Endothelial cell of umbilical vein (primary cell): ENCODE data around the gene NEK6. TPM values are rescaled to one million over a fixed set of nuclear protein-coding genes. Genes with fewer than 3 reads are reported as not detected.

ENCODE experiments used
- BruUV-seq: library from RNA; stranded (reverse); fragments of 400-500 nt; replicated peaks from 2 replicates; lab custom pipeline; 2021; lab: Mats Ljungman, UMichigan
- CTCF ChIA-PET: fragments of 300-600, 350-600 bp; sonication (Branson Sonifier 250); formaldehyde crosslinking; loops from one replicate; lab custom pipeline; 2021; ENCODE audit warnings: antibody characterized with exemption, inconsistent platforms; lab: Charles Lee
- POLR2A ChIA-PET: fragments of 300-600, 350-600 bp; sonication (Branson Sonifier 250); formaldehyde crosslinking; loops from one replicate; lab custom pipeline; 2021; ENCODE audit warnings: antibody characterized with exemption, inconsistent platforms; lab: Charles Lee
- DNase-seq: peaks from one replicate; pipeline ENCODE4 v3.0.0-alpha.2; 2011; ENCODE audit warnings: low read depth, low spot score
- FAIRE-seq: peaks from 2 replicates; lab custom pipeline; 2011; peaks lifted over from hg19 to GRCh38; lab: Jason Lieb, UNC
- H2AFZ ChIP-seq: 2 replicates; pipeline ENCODE4 v1.6.0; 2012; ENCODE audit warnings: low read depth, low read length, control low read depth, inconsistent platforms
- H3K27ac ChIP-seq: 2 replicates; pipeline ENCODE4 v1.5.1; 2011; ENCODE audit warnings: low read depth, mild to moderate bottlenecking, control low read depth, low read length, moderate library complexity; ENCODE audit not compliant: insufficient read depth
- H3K27me3 ChIP-seq, 2 experiments: 2 replicates each; pipeline versions ENCODE4 v1.6.0 to v1.6.1; 2011; ENCODE audit warnings: low read length in 2 of 2, mixed read lengths in 1 of 2; ENCODE audit not compliant: control insufficient read depth in 2 of 2, insufficient read depth in 2 of 2
- H3K36me3 ChIP-seq, 2 experiments: 2 replicates in 1 of 2; 3 replicates in 1 of 2; pipeline ENCODE4 v1.5.1; 2011; ENCODE audit warnings: low read length in 2 of 2, mild to moderate bottlenecking in 1 of 2, moderate library complexity in 1 of 2; ENCODE audit not compliant: control insufficient read depth in 2 of 2, insufficient read depth in 2 of 2; ENCODE audit errors: extremely low read depth in 1 of 2
- H3K4me1 ChIP-seq: 3 replicates; pipeline ENCODE4 v1.5.1; 2011; ENCODE audit warnings: mild to moderate bottlenecking, low read length; ENCODE audit not compliant: control insufficient read depth, insufficient read depth; ENCODE audit errors: extremely low read depth
- H3K4me2 ChIP-seq: 2 replicates; pipeline ENCODE4 v1.6.1; 2011; ENCODE audit warnings: low read length, control low read depth, mixed read lengths; ENCODE audit not compliant: insufficient read depth
- H3K4me3 ChIP-seq, 3 experiments: fragments of 200-600 bp in 1 of 3; sonication (generic), shearing (Covaris generic) in 1 of 3; replicated peaks in 1 of 3; 2 replicates each; pipeline ENCODE4 v1.5.1; 2011 to 2016; ENCODE audit warnings: control low read depth in 3 of 3, low read length in 3 of 3, mild to moderate bottlenecking in 2 of 3, inconsistent platforms in 1 of 3, low read depth in 1 of 3, moderate library complexity in 1 of 3; ENCODE audit not compliant: insufficient read depth in 1 of 3
- H3K79me2 ChIP-seq: 2 replicates; pipeline ENCODE4 v1.6.0; 2012; ENCODE audit warnings: low read length, inconsistent platforms; ENCODE audit not compliant: control insufficient read depth, insufficient read depth
- H3K9ac ChIP-seq: replicated peaks from 2 replicates; pipeline ENCODE3; 2011; ENCODE audit warnings: low read length, control low read depth; ENCODE audit not compliant: insufficient read depth; ENCODE audit errors: extremely low read depth
- H3K9me1 ChIP-seq: replicated peaks from 3 replicates; pipeline ENCODE4 v1.6.0; 2011; ENCODE audit warnings: mild to moderate bottlenecking, low read length; ENCODE audit not compliant: control insufficient read depth, insufficient read depth; ENCODE audit errors: extremely low read depth
- H3K9me3 ChIP-seq: replicated peaks from 2 replicates; pipeline ENCODE4 v1.5.1; 2012; ENCODE audit warnings: low read length, inconsistent platforms; ENCODE audit not compliant: control insufficient read depth, insufficient read depth
- H4K20me1 ChIP-seq: replicated peaks from 2 replicates; pipeline ENCODE3; 2011; ENCODE audit warnings: mild to moderate bottlenecking, low read length; ENCODE audit not compliant: control insufficient read depth, insufficient read depth; ENCODE audit errors: extremely low read depth
- CTCF ChIP-seq, 2 donors: IDR thresholded peaks; 1 replicate in 1 of 2; 2 replicates in 1 of 2; pipeline ENCODE4 v1.5.1; 2011; ENCODE audit warnings: low read length in 2 of 2, mild to moderate bottlenecking in 2 of 2, moderate library complexity in 2 of 2, control low read depth in 1 of 2, inconsistent platforms in 1 of 2, low read depth in 1 of 2; ENCODE audit not compliant: insufficient read depth in 1 of 2; ENCODE audit errors: extremely low read depth in 1 of 2
- EZH2 ChIP-seq: IDR thresholded peaks from 2 replicates; pipeline ENCODE4 v1.6.1; 2012; ENCODE audit warnings: borderline replicate concordance, low read depth, mild to moderate bottlenecking, moderate library complexity, low read length, inconsistent platforms; ENCODE audit not compliant: severe bottlenecking
- FOS ChIP-seq: IDR thresholded peaks from 2 replicates; pipeline ENCODE4 v1.6.1; 2011; ENCODE audit warnings: mild to moderate bottlenecking, low read length, moderate library complexity, borderline replicate concordance; ENCODE audit not compliant: insufficient read depth
- GATA2 ChIP-seq: IDR thresholded peaks from 2 replicates; pipeline ENCODE4 v1.7.0; 2011; ENCODE audit warnings: low read depth, mild to moderate bottlenecking, moderate library complexity, mixed read lengths, low read length; ENCODE audit not compliant: insufficient read length, insufficient read depth
- JUN ChIP-seq: IDR thresholded peaks from 2 replicates; pipeline ENCODE4 v1.6.1; 2011; ENCODE audit warnings: borderline replicate concordance, low read depth; ENCODE audit not compliant: insufficient read length, insufficient read depth
- MYC ChIP-seq: IDR thresholded peaks from one replicate; pipeline ENCODE4 v1.6.1; 2011; ENCODE audit warnings: mild to moderate bottlenecking, low read depth, low read length
- POLR2A ChIP-seq: IDR thresholded peaks from 2 replicates; pipeline ENCODE4 v1.6.1; 2012; ENCODE audit warnings: low read depth, mild to moderate bottlenecking, control low read depth, low read length
- POLR2AphosphoS5 ChIP-seq: IDR thresholded peaks from 2 replicates; pipeline ENCODE4 v1.6.1; 2012; ENCODE audit warnings: low read depth, mild to moderate bottlenecking, control low read depth, low read length, moderate library complexity; ENCODE audit not compliant: insufficient read depth
- dilution Hi-C: fragments of 300-500 bp; cut with MboI; formaldehyde crosslinking; loops from one replicate; pipeline ENCODE4 v1.15.0; 2019; ENCODE audit warnings: low sequenced_read_pairs; ENCODE audit not compliant: extremely low pct_ligation_motif_present
- intact Hi-C: fragments of 100-400 bp; cut with micrococcal nuclease; formaldehyde crosslinking; loops from one replicate; pipeline ENCODE4 v1.10.0; 2022
- polyA plus RNA-seq, 4 experiments: library from polyadenylated mRNA; depleted of rRNA in 3 of 4; stranded (reverse) in 3 of 4; unstranded in 1 of 4; fragments of >200 nt; gene quantifications; 2 replicates each; pipeline versions ENCODE4 v1.2.1 to v1.2.3, GENCODE V29; 2011 to 2012; ENCODE audit warnings: missing spikeins in 1 of 4
- total RNA-seq: library from RNA; stranded (reverse); gene quantifications from 2 replicates; pipeline ENCODE4 v1.2.3, GENCODE V29; 2021
- TF ChIP-seq, protein P1 (sequence below): IDR thresholded peaks from 2 replicates; pipeline ENCODE4 v1.6.1; 2011; ENCODE audit not compliant: insufficient read depth, insufficient read length

NEK6 gene
- total and polyA plus RNA-seq, 2 donors (not counting 3 experiments of a cell fraction or from before 2014, with no cell fraction given) = 64.3 to 67.1 TPM

DNA sequence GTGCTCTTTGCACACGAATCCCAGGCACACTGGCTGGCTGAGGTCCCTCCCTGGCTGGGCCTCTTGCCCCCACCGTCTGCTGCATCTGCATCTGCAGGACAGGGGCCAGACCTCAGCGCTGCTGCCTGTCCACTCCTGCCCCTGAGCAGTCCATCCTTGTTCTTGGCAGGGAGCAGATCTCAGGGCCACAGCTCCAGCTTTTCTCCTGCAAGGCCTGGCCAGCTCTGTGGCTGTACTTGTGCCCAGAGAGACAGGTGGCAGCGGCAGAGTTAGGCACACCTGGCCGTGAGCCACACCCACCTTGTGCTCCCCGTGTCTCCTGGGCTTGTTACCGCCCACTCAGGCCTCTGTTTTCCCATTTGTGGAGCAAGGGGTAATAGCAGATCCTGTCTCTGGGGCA is 13.9 kb downstream of the NEK6 start:
- CTCF ChIA-PET = interaction anchor here (1.0 to 1.2 kb wide), 4 partner anchors 8 to 145 kb away, joined by 3 to 5 read pairs (median 4); no protein-coding TSS in a partner anchor
- intact Hi-C loops = loop anchor here (1.0 kb wide), 1 partner anchor 8 kb away; no protein-coding TSS in a partner anchor
- no peak overlapping the region for H3K27ac ChIP-seq
- no peaks in the 10 kb centered on the region for H3K9me3 ChIP-seq
- FAIRE-seq (no peak), DNase-seq (no peak)
- POLR2A ChIA-PET = no interaction called here
- no peak overlapping the region for H3K4me2 ChIP-seq
- peaks cover 39% of the 10 kb centered on the region for H3K4me1 ChIP-seq
- H4K20me1 ChIP-seq = no peaks in the 10 kb centered on the region
- dilution Hi-C loops = no loop called here
- no peak overlapping the region for H3K9ac ChIP-seq
- H3K79me2 ChIP-seq = peaks cover 95% of the 10 kb centered on the region
- H2AFZ ChIP-seq = no peak overlapping the region
- no peak for TF ChIP-seq MYC
- TF ChIP-seq POLR2A = no peak
- no peak for TF ChIP-seq EZH2
- TF ChIP-seq FOS = no peak
- no peak for TF ChIP-seq JUN
- TF ChIP-seq POLR2AphosphoS5 = no peak
- no peak for TF ChIP-seq CTCF (IDR thresholded peaks at IDR 0.05; ENCODE audit: extremely low read depth in 1 of 2, insufficient read depth in 1 of 2, low read depth in 1 of 2, low read length in 2 of 2)
- no peak for TF ChIP-seq GATA2
- TF ChIP-seq, protein P1, sequence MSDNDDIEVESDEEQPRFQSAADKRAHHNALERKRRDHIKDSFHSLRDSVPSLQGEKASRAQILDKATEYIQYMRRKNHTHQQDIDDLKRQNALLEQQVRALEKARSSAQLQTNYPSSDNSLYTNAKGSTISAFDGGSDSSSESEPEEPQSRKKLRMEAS = no peak
- no TSS peak for BruUV-seq
- H3K36me3 ChIP-seq = peaks cover 0 to 3% of the 10 kb centered on the region in 2 experiments
- H3K9me1 ChIP-seq = no peaks in the 10 kb centered on the region
- H3K4me3 ChIP-seq = no peak overlapping the region
- H3K27me3 ChIP-seq = no peaks in the 10 kb centered on the region
